Measurements from ENCODE around the gene CDKAL1. TPM values are rescaled to one million over a fixed set of nuclear protein-coding genes. Genes with fewer than 3 reads are reported as not detected.

Gene CDKAL1
- total RNA-seq, 4 donors from 2014 or later: 13.5 to 21.2 (median 17.3) TPM

GRCh38 chr6:21274851-21275250 lies 740.6 kb downstream of the CDKAL1 start:
- H3K9me3 ChIP-seq: peaks cover 0 to 8% (median 0%) of the 10 kb centered on the region in 4 donors
- 74 to 77% methylated on average over 6 of the region's 6 CpGs for WGBS, 2 donors
- no peaks in the 10 kb centered on the region for H3K27me3 ChIP-seq
- DNase-seq (ENCODE audit: low spot score in 2 of 2): no peak
- TF ChIP-seq EP300 (IDR thresholded peaks at IDR 0.05): no peak
- no peak for TF ChIP-seq CTCF (IDR thresholded peaks at IDR 0.05)
- no peak for TF ChIP-seq POLR2A (IDR thresholded peaks at IDR 0.05)
- no peaks in the 10 kb centered on the region for H3K36me3 ChIP-seq
- no peak overlapping the region for H3K4me3 ChIP-seq
- H3K27ac ChIP-seq: no peak overlapping the region
- no peaks in the 10 kb centered on the region for H3K4me1 ChIP-seq

- Histone ChIP-seq H3K9me3 (peaks cover 0 to 8% (median 0%) of the 10 kb centered on the region in 4 donors), H3K4me1 (no peaks in the 10 kb centered on the region), H3K4me3 (no peak overlapping the region), H3K27me3 (no peaks in the 10 kb centered on the region), H3K27ac (no peak overlapping the region), H3K36me3 (no peaks in the 10 kb centered on the region)
- no peak for DNase-seq (ENCODE audit: low spot score in 2 of 2)
- no peak for TF ChIP-seq CTCF (IDR thresholded peaks at IDR 0.05)
- TF ChIP-seq EP300 (IDR thresholded peaks at IDR 0.05): no peak
- TF ChIP-seq POLR2A (IDR thresholded peaks at IDR 0.05): no peak
- WGBS, 2 donors: 73 to 76% methylated on average over 7 of the region's 7 CpGs
Measured at GRCh38 chr6:21277601-21278374, 743.5 kb downstream of the CDKAL1 start.

- no peak for DNase-seq (ENCODE audit: low spot score in 2 of 2)
- no peaks in the 10 kb centered on the region for H3K27me3 ChIP-seq
- H3K4me3 ChIP-seq: no peak overlapping the region
- H3K9me3 ChIP-seq: peaks cover 0 to 4% (median 0%) of the 10 kb centered on the region in 4 donors
- no peak for TF ChIP-seq POLR2A (IDR thresholded peaks at IDR 0.05)
- no peak for TF ChIP-seq CTCF (IDR thresholded peaks at IDR 0.05)
- no peak for TF ChIP-seq EP300 (IDR thresholded peaks at IDR 0.05)
- no peak overlapping the region for H3K27ac ChIP-seq
- WGBS, 2 donors: 61 to 70% methylated on average over 4 of the region's 4 CpGs
- no peaks in the 10 kb centered on the region for H3K36me3 ChIP-seq
- no peaks in the 10 kb centered on the region for H3K4me1 ChIP-seq
Measured at GRCh38 chr6:21278375-21278745, 744.1 kb downstream of the CDKAL1 start.

- H3K4me3 ChIP-seq: no peak overlapping the region
- H3K9me3 ChIP-seq: no peaks in the 10 kb centered on the region
- TF ChIP-seq EP300 (IDR thresholded peaks at IDR 0.05) (no peak), CTCF (IDR thresholded peaks at IDR 0.05) (no peak), POLR2A (IDR thresholded peaks at IDR 0.05) (no peak)
- no peaks in the 10 kb centered on the region for H3K36me3 ChIP-seq
- 93 to 94% methylated on average over 5 of the region's 5 CpGs for WGBS, 2 donors
- DNase-seq (ENCODE audit: low spot score in 2 of 2): no peak
- no peak overlapping the region for H3K27ac ChIP-seq
- no peaks in the 10 kb centered on the region for H3K4me1 ChIP-seq
- no peaks in the 10 kb centered on the region for H3K27me3 ChIP-seq
Measured at GRCh38 chr6:21279619-21280018, 745.4 kb downstream of the CDKAL1 start.

- H3K4me3 ChIP-seq: no peak overlapping the region
- 75 to 77% methylated on average over 2 of the region's 2 CpGs for WGBS, 2 donors
- no peaks in the 10 kb centered on the region for H3K27me3 ChIP-seq
- TF ChIP-seq POLR2A (IDR thresholded peaks at IDR 0.05) (no peak), CTCF (IDR thresholded peaks at IDR 0.05) (no peak), EP300 (IDR thresholded peaks at IDR 0.05) (no peak)
- no peaks in the 10 kb centered on the region for H3K4me1 ChIP-seq
- H3K27ac ChIP-seq: no peak overlapping the region
- no peaks in the 10 kb centered on the region for H3K36me3 ChIP-seq
- DNase-seq (ENCODE audit: low spot score in 2 of 2): no peak
- H3K9me3 ChIP-seq: no peaks in the 10 kb centered on the region
Measured at GRCh38 chr6:21281366-21281765, 747.1 kb downstream of the CDKAL1 start.

All from tibial nerve (tissue), 4 donors.